DND-41 (cell line): ENCODE results near the gene TEKT3.

Source experiments
- ATAC-seq: fragments of 200-7000 bp; cut with Tn5 transposase; 3 replicates; pipeline ENCODE4 v1.9.1; 2021; ENCODE audit warnings: low read depth; ENCODE audit not compliant: insufficient read depth
- DNase-seq: peaks from one replicate; pipeline ENCODE4 v3.0.0-alpha.2; 2020
- H2AFZ ChIP-seq: 2 replicates; pipeline ENCODE4 v1.6.0; 2012; ENCODE audit warnings: low read depth, low read length
- H3K27ac ChIP-seq: 2 replicates; pipeline ENCODE4 v1.5.1; 2012; ENCODE audit warnings: low read length, inconsistent platforms
- H3K27me3 ChIP-seq: fragments of 200-600 bp; sonication (generic); 2 replicates; pipeline ENCODE4 v1.6.0; 2012; ENCODE audit warnings: low read length, mild to moderate bottlenecking, inconsistent platforms; ENCODE audit not compliant: insufficient read depth, poor library complexity
- H3K36me3 ChIP-seq: 2 replicates; pipeline ENCODE4 v1.5.1; 2012; ENCODE audit warnings: low read length, inconsistent platforms; ENCODE audit not compliant: insufficient read depth
- H3K4me1 ChIP-seq: 2 replicates; pipeline ENCODE4 v1.5.1; 2012; ENCODE audit warnings: mild to moderate bottlenecking, low read length; ENCODE audit not compliant: insufficient read depth
- H3K4me2 ChIP-seq: 2 replicates; pipeline ENCODE4 v1.6.0; 2012; ENCODE audit warnings: mild to moderate bottlenecking, moderate library complexity, low read length, inconsistent platforms; ENCODE audit not compliant: insufficient read depth
- H3K4me3 ChIP-seq, 2 experiments: fragments of 200-600 bp in 1 of 2; shearing (Covaris generic) in 1 of 2; 2 replicates each; pipeline ENCODE4 v1.5.1; 2012 to 2016; ENCODE audit warnings: inconsistent platforms in 2 of 2, low read length in 2 of 2, mild to moderate bottlenecking in 2 of 2, low read depth in 1 of 2, moderate library complexity in 1 of 2
- H3K79me2 ChIP-seq: 2 replicates; pipeline ENCODE4 v1.6.0; 2012; ENCODE audit warnings: low read length, inconsistent platforms; ENCODE audit not compliant: insufficient read depth
- H3K9ac ChIP-seq: 2 replicates; pipeline ENCODE4 v1.6.0; 2012; ENCODE audit warnings: low read depth, mild to moderate bottlenecking, inconsistent platforms, low read length, moderate library complexity
- H3K9me3 ChIP-seq: 2 replicates; pipeline ENCODE4 v1.5.1; 2012; ENCODE audit warnings: low read length, moderate library complexity, mild to moderate bottlenecking, inconsistent platforms; ENCODE audit not compliant: insufficient read depth, severe bottlenecking
- H4K20me1 ChIP-seq: 2 replicates; pipeline ENCODE4 v1.6.0; 2012; ENCODE audit warnings: low read length; ENCODE audit not compliant: insufficient read depth
- EZH2 ChIP-seq: IDR thresholded peaks from 3 replicates; pipeline ENCODE4 v1.6.1; 2012; ENCODE audit warnings: borderline replicate concordance, low read depth, mild to moderate bottlenecking, moderate library complexity, low read length, inconsistent platforms; ENCODE audit not compliant: severe bottlenecking
- TF ChIP-seq, protein P1 (sequence below): IDR thresholded peaks from 2 replicates; pipeline ENCODE4 v1.5.1; 2012; ENCODE audit warnings: borderline replicate concordance, low read length, moderate library complexity, mild to moderate bottlenecking; ENCODE audit not compliant: poor library complexity, severe bottlenecking; ENCODE audit errors: extremely low read depth

TEKT3 gene

DNA sequence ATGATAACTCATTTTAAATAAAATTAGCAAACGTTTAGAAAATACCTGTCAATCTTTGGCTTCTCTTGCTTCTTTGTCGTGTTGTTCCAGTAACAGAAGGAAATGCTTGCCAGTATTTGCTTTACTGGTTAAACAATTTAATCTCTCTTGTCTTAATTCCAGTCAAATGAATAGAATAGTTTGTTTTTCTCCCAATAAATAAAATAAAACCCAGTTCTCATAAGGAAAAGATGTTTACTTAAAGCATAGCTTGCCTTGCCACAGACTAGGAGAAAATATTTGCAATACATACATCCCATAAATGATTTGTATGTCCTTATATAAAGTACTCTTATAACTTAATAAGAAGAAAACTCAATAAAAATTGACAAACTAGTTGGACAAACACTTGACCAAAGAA, 43.9 kb upstream of the TEKT3 start:
- no peak for DNase-seq
- no peak overlapping the region for H3K4me2 ChIP-seq
- no peak for ATAC-seq
- H3K27ac ChIP-seq, result no peak overlapping the region
- H2AFZ ChIP-seq, result no peak overlapping the region
- H4K20me1 ChIP-seq, result no peaks in the 10 kb centered on the region
- H3K4me1 ChIP-seq, result no peaks in the 10 kb centered on the region
- H3K79me2 ChIP-seq, result no peaks in the 10 kb centered on the region
- TF ChIP-seq, protein P1, sequence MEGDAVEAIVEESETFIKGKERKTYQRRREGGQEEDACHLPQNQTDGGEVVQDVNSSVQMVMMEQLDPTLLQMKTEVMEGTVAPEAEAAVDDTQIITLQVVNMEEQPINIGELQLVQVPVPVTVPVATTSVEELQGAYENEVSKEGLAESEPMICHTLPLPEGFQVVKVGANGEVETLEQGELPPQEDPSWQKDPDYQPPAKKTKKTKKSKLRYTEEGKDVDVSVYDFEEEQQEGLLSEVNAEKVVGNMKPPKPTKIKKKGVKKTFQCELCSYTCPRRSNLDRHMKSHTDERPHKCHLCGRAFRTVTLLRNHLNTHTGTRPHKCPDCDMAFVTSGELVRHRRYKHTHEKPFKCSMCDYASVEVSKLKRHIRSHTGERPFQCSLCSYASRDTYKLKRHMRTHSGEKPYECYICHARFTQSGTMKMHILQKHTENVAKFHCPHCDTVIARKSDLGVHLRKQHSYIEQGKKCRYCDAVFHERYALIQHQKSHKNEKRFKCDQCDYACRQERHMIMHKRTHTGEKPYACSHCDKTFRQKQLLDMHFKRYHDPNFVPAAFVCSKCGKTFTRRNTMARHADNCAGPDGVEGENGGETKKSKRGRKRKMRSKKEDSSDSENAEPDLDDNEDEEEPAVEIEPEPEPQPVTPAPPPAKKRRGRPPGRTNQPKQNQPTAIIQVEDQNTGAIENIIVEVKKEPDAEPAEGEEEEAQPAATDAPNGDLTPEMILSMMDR, result no peak
- no peak for TF ChIP-seq EZH2
- no peaks in the 10 kb centered on the region for H3K27me3 ChIP-seq
- H3K4me3 ChIP-seq, result no peak overlapping the region
- no peak overlapping the region for H3K9ac ChIP-seq
- no peaks in the 10 kb centered on the region for H3K9me3 ChIP-seq
- no peaks in the 10 kb centered on the region for H3K36me3 ChIP-seq

DNA sequence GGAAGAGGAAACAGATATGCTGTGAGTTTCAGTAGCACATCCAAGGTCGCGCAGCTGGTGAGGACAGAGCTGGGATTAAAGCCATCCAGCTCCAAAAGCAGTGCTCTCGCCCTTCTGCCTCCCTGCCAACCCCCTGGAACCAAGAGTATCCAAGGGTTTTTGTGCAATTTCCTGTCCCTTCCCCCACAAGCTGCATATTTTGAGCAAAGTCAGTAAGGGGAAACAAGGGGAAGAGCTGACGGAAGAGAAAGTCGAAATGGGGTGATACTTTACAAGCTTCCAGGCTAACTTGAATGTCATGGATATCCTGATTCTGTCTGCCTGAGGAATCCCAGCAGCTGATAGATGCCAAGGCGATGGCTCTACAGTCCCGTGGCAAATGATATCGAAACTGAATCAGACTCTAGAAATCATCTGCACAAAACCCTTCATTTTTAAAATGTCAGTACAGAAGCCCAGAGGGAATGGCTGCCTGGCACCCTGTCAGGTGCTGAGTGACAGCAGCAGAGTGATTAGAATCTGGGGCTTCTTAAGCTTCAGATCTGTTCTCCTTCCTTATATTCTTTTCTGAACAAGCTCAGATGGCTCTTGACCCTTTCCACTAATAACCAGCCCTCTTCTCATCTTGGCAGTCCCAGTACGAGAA, 42.9 kb upstream of the TEKT3 start:
- DNase-seq (no peak), ATAC-seq (no peak)
- no peaks in the 10 kb centered on the region for H3K79me2 ChIP-seq
- no peaks in the 10 kb centered on the region for H3K9me3 ChIP-seq
- no peak overlapping the region for H2AFZ ChIP-seq
- no peak overlapping the region for H3K9ac ChIP-seq
- no peak overlapping the region for H3K27ac ChIP-seq
- no peaks in the 10 kb centered on the region for H3K36me3 ChIP-seq
- TF ChIP-seq, protein P1, result no peak
- no peak for TF ChIP-seq EZH2
- no peaks in the 10 kb centered on the region for H4K20me1 ChIP-seq
- H3K4me2 ChIP-seq, result no peak overlapping the region
- no peak overlapping the region for H3K4me3 ChIP-seq
- H3K27me3 ChIP-seq, result no peaks in the 10 kb centered on the region
- H3K4me1 ChIP-seq, result no peaks in the 10 kb centered on the region

DNA sequence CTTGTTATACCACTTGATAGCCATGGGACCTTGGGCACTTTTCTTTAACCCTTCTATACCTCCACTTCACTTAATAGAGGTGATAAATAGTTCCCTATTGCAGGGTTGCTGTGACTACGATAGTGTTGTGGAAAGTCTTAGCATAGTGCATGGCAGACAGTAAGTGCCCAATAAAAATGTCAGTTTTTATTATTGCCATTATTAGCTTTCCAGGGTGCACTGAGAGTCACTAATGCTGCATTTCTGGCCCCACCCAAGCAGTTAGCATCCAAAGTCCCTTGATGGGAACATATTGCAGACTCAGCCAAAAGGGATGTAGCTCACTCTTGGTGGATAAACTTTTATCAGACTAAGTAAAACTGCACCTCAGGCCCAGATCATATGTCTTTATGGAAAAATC, 41.5 kb upstream of the TEKT3 start:
- Histone ChIP-seq H3K36me3 (no peaks in the 10 kb centered on the region), H3K4me3 (no peak overlapping the region), H3K27ac (no peak overlapping the region), H3K4me2 (no peak overlapping the region), H3K9ac (no peak overlapping the region), H3K27me3 (no peaks in the 10 kb centered on the region), H2AFZ (no peak overlapping the region), H3K4me1 (no peaks in the 10 kb centered on the region), H3K79me2 (no peaks in the 10 kb centered on the region), H4K20me1 (no peaks in the 10 kb centered on the region), H3K9me3 (no peaks in the 10 kb centered on the region)
- no peak for ATAC-seq
- no peak for DNase-seq
- TF ChIP-seq EZH2, result no peak
- TF ChIP-seq, protein P1, result no peak
